NCI-H187 (cell line): ENCODE data around the gene SLITRK3.
"Not testable (repeated sequence)": the region's sequence is repeated elsewhere in the genome, so short reads cannot be mapped to it uniquely, and the experiment has no call there.

Source experiments
- DNase-seq, 2 experiments: peaks; one replicate each; lab custom pipeline; 2025; lab: John Stamatoyannopoulos, UW

Gene SLITRK3

DNA sequence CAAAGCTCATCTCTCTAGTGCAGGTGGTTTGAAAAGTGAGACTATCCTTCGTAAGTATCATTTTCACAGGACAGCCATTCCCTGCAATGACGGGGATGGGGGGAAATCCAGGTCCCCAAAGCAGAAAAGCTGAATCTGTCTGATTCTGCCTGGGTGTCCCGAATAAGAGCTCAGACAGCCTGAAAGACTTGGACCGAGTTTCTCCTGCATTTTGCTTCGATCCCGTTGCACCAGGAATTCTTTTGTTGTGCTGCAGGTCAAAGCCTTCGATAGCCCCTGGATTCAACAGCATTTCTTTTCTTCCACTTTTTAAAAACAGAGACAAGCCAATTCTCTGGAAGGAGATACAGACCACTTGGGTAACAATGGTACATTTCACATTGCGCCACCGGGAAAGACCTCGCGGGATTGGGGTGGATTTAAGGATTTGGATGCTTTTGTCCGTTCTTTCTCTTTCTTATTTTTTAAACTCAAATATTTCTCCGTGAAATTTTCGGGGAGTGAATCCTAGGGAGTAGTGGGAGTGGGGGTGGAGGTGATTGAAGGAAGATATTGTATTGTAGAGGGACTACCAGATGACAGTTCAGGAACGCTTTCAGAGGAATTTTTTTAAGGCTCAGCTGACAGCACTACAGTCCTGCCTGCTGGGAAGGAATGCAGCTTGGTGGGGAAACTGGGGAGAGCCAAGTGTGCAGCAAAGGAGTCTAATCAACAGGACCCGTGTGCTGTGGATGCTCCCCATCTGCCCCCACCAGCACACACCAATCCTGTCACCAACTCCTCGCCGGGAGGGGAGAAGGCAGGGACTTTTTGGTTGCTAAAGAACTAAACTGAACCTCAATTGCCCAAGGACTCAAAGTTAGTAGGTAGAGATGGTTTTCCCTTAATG lies 2.6 kb downstream of the SLITRK3 start:
- DNase-seq = no peak

DNA sequence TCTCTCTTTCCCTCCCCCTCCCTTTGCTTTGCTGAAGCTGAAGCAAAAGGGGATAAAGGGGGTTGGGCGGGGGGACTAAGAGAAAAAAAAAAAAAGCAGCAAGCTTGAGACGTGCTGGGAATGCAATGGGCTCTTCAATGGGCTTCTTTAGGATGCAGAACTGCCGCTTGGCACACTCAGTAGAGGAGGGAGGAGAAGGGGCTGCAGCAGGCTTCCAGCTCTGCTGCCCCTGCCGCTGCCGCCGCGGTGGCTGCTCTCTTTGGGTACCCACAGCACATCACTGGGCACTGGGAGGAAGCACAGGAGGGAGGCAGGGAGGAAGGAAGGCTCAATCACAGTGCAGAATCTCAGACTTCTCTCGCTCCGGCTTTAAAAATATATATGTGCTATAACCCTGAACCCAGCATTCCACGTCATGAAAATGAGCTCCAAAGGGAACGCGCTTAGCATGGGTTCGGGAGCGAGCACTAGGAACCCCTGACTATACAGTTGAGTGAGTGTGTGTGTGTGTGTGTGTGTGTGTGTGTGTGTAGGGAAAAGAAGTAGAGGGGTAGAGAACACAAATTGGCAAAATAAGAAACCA lies 3.5 kb downstream of the SLITRK3 start:
- no peak for DNase-seq

DNA sequence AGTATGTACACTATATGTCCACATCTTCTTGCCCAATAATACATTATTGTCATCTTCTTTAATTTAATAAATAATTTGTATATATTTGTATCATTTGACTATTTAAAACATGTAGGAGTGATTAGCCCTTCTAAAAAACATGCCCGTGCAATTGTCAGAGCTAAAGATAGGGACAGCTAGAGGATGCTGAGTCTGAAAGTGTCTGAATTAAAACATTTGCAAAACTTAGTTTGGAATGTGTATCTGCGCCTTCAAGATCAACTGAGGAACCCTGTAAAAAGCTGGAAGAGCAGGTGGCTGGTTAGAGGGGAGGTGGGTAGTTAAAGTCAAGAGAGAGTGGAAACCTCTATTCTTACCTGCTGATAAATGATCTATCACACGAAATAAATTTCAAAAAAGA lies 4.7 kb downstream of the SLITRK3 start:
- no peak for DNase-seq

DNA sequence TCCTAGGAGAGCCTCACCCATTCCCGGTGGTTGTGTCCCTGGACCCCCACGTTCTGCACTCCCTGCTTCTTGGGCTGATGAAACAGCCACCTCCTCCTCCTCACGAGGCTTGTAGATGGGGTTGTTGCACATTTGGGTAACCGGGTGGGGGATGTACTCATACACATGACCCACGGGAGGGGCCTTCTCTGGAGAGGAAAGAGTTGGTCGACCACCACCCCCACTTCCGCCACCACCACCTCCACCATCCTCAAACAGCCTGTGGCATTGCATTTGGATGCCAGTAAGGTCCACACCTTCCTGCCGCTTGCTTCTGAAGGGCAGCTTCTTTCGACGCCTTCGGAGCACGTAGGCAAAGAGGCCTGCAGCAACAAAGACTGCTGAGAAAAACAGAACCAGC lies 7.7 kb downstream of the SLITRK3 start:
- no peak for DNase-seq

DNA sequence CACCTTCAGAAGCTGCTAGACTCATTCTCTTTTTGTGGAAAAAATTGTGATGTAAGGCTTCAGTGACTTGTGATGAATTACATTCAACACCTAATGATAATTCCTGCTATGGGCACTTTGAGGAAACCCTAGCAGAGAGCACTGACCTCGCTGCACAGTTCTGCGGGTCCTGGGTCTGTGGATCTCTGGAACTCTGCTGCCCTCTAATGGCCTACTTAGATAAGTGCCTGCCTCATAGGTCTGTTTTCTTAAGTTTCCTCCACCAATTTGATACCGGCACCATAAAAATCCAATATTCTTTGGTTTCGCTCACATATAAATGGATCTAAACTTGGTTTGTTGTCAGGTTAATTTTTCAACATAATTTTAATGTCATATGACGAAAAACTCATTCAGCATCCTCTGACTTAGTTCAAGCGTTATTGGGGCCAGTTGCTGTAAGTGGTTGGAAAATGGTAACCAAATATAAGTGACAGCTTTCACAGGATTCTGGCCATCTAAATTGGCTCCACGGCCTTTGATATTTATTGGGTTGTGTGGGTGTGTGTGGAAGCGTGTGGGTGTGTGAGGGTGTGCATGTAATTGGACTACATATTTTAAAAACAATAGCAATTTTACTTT lies 10.4 kb downstream of the SLITRK3 start:
- DNase-seq = peak; percentile 14 to 23

DNA sequence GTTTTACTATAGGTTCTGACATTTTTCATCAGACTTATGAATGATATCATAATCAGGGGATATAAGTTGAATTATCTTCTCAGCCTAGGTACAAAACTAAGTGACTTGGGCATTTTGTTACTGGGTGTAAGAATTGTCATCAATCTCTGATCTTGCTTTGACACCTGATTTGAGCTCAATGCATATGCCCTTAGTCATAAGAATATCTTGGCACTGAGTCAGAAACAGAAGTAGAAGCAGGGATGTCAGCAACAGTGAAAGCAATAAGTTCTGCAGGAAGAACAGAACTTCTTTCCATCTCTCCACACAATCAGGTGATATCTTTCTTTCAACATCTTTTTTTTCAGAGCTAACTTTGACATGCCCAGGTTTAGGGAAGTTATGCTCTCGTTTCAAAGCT lies 14.6 kb downstream of the SLITRK3 start:
- DNase-seq = no peak

DNA sequence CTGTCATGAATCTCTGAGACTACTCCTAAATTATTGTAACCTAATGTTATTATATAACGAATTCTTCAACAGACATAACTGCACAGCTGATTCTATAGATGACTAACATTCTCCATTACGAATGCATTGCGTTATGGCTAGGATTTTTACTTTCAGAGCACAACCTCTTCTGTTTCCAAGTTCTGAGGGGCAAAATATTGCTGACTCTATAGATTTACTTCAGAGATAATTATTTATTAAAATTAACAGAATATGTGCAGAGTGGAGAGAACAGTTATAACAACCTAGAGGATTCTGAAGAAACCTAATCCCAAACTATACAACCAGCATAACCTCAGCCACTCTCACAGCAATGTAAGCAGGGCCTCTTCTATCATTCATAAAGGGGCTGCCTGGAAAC lies 25.9 kb downstream of the SLITRK3 start:
- DNase-seq = no peak

DNA sequence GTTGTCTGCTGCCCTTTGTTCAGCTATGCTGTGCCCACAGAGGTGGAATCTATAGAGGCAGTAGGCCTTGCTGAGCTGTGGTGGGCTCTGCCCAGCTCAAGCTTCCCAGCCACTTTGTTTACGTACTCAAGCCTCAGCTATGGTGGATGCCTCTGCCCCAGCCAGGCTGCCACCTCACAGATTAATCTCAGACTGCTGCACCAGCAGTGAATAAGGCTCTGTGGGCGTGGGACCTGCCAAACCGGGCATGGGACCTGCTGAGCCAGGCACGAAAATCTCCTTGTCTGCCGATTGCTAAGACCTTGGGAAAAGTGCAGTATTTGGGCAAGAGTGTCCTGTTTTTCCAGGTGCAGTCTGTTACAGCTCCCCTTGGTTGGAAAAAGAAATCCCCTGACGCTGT lies 26.8 kb downstream of the SLITRK3 start:
- no peak for DNase-seq

DNA sequence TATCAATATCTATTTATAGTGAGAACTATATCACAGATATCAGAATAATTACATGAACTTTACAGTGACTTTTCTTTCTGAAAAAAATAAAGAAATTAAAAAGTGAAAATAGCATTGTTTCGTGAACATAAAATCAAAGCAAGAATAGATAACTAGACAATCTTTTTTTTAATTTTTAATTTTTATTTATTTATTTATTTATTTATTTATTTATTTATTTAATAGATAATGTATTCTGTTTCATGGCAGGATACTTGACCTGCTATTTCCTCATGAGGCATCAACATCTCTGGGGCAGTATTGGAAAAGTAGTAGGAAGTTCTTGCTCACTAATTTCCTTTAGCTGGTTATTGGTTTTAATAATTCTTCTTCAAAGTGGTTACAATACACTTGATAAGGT lies 33.3 kb downstream of the SLITRK3 start:
- DNase-seq = no peak

DNA sequence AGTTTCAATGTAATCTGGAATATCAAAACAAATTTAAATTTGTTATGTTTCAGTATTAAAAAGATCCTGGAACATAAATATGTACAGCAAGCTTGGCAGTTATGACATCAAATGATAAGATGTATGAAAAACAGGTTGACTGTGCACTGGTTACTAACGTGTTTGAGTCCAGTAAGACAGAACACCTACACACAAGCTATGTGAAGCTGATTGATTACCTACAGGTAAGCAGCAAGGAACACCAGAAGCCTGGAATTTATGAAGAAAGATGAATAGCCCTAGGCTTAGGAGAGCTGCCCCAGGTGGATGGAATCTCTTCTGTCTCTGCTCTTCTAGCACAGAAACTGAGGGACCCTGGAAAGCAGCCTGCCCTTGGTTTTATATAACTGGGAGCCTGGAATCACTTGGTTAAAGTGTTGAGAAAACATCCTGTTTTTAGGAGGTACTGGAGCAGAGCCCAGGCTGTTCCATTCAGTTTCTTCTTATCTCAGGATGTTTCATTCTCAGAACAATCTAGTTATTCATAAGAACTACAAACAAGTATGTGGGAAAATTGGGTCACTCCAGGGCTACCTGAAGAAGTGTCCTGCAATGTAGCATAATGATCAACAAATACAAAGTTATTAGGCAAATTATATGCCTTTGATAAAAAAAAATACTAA lies 36.3 kb downstream of the SLITRK3 start:
- no peak for DNase-seq

DNA sequence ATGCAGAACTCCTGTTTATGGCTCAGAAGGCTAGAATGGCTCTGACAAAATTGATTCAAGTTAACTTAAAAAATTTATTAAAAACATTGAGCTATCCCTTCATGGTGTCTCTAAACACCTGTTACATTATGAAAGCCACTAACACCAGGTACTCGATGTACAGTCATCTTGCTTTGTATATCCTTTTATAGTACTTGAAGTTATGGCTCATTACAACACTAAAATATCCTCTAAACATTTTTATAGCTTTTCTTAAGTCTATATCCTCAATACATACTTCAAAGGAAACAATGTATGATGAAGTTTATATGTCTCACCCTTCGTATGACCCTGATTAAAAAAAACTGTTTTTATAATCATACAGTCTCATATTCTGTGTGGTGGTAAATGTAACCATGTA lies 38.2 kb downstream of the SLITRK3 start:
- DNase-seq = no peak

DNA sequence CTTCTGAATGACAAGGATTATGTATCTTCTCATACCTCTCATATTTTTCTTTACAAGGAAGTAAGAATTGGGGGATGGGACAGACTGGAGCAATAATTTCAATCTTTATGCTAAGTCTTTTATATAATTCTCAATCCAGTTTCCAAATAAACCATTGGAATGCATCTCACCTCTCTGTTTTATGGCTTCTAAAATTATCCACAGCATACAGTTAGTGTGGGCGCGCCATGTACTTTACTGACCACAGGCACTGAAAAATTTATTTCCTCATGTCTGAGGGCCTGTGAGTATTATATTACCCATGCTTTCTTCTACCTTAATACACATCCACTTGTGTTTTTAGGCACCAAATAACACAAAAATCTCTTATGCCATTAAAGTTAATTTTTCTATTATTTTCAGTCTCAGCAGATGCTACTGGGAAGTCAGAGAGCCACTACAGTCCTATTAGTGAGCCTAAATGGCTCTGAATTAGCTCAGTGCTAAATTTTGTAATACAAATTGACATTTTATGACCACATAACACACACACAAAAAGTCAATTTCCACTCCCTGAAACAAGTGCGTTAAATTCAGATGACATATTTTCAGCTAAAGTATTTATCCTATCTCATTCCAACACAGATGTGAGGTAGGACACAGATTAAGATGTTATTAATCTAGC lies 39.3 kb downstream of the SLITRK3 start:
- DNase-seq = no peak

DNA sequence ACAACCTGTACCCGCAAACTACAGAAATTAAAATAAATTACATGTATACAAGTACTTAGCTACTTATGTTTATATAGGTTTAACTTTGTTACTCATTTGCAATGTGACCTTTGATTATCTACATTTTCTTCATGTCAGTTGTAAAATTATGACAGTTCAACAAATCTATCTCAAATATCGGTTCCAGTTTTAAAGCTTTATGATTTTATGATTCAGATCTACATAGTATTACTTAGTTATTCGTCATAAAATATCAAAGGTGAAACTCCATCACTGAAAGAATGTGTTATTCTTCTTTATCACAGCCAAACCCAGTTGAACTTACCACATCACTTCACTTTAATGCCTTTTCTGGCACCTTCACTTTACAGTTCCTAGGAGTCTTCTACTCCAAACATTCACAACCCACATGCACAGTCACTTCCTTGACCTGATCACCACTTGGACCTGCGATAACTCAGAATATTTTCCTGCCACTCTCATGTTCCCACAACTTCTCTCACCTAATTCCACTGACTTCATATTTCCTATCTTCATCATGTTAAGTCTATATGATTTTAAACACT lies 47.2 kb downstream of the SLITRK3 start:
- no peak for DNase-seq

DNA sequence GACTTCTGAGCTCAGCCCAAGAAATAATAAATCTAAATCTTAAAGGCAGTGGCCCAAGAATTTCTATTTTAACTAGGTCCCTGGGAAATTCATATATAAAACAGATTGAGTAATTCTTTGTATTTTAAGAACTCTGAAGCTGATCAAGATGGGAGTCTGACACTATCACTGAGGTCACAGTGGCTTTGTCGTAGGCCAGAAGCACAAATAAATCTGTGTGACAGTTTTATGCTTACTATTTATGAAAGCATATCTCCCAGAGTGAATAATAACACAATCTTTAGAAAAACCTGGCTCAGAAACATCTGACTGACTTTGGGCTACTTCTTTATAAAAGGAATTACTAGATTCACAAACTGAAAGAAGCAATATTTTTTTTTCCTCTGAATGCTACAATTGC lies 51.9 kb downstream of the SLITRK3 start:
- DNase-seq = no peak

DNA sequence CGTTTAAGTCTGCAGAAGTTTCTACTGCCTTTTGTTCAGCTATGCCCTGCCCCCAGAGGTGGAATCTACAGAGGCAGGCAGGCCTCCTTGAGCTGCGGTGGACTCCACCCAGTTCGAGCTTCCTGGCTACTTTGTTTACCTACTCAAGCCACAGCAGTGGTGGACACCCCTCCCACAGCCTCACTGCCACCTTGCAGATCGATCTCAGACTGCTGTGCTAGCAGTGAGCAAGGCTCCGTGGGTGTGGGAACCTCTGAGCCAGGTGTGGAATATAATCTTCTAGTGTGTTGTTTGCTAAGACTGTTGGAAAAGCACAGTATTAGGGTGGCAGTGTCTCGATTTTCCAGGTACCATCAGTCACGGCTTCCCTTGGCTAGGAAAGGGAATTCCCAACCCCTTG lies 56.3 kb downstream of the SLITRK3 start:
- DNase-seq = not testable (repeated sequence)
